Rectal smooth muscle tissue (tissue), 1 donor: Measurements from ENCODE around the gene MYH7.

Experiments used
- H3K27ac ChIP-seq: one replicate; pipeline ENCODE4 v1.7.0; 2013; ENCODE audit warnings: low read depth, low read length, inconsistent platforms
- H3K27me3 ChIP-seq: one replicate; pipeline ENCODE4 v1.7.0; 2013; ENCODE audit warnings: low read length; ENCODE audit not compliant: control insufficient read depth, insufficient read depth
- H3K36me3 ChIP-seq: one replicate; pipeline ENCODE4 v1.7.0; 2013; ENCODE audit warnings: low read length; ENCODE audit not compliant: control insufficient read depth, insufficient read depth
- H3K4me1 ChIP-seq: one replicate; pipeline ENCODE4 v1.7.0; 2013; ENCODE audit warnings: low read length; ENCODE audit not compliant: control insufficient read depth, insufficient read depth
- H3K4me3 ChIP-seq: one replicate; pipeline ENCODE4 v1.7.0; 2013; ENCODE audit warnings: low read length
- H3K9ac ChIP-seq: one replicate; pipeline ENCODE4 v1.7.0; 2013; ENCODE audit warnings: low read length

MYH7 gene

DNA sequence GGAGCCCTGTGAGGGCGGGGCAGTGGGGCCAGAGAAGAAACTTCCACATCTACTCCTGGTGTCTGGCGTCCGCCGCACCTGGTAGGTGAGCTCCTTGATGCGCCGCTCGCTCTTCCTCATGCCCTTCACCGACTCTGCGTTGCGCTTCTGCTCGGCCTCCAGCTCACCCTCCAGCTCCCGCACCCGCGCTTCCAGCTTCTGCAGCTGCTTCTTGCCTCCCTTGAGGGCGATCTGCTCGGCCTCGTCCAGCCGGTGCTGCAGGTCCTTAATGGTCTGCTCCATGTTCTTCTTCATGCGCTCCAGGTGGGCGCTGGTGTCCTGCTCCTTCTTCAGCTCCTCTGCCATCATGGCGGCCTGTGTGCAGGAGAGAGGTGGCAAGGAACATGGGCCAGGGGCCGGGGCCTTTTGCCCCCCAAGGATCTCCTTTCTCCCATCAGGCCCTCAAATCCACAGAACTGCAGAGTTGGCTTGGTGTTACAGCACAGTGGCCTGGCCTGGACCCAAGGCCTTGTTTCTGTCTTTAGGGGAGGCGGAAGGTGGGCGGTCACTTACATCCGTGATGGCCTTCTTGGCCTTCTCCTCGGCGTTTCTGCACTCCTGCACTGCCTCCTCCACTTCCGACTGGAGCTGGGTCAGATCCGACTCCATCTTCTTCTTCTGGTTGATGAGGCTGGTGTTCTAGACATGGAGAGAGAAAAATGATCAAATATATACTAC, 50.9 kb downstream of the MYH7 start:
- Histone ChIP-seq H3K27ac (no peak overlapping the region), H3K4me1 (no peaks in the 10 kb centered on the region), H3K27me3 (no peaks in the 10 kb centered on the region), H3K4me3 (no peak overlapping the region), H3K9ac (no peak overlapping the region), H3K36me3 (no peaks in the 10 kb centered on the region)

DNA sequence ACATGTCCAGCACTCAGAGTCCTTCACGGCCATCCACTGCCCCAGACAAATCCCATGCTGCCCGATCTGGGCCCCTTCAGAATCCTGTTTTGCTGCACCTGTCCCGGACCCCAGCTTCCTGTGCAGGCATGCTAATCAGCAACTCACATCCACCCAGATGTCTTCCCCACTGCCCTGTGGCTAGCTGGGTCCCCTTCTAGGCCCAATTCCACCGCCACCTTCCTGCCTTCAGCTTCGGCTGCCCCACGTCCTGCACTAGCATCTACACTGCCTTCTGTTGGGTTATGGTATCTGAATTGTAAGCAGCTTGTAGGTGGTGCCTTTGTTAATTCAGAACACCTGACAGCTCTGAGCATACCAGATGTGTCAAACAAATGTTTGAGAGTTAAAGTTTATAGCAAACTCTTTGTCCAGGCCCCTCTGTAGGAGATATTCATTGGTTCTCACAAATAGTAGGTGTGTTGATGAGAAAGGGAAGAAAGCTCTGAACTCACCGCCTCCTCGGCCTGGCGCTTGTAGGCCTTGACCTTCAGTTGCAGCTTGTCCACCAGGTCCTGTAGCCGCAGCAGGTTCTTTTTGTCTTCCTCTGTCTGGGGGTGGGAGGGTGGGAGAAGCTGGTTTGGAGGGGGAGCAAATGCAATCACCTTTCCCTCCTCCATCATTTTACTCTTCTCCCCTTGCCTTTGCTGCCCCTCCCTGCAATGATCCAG, 52.6 kb downstream of the MYH7 start:
- H3K4me1 ChIP-seq = no peaks in the 10 kb centered on the region
- no peak overlapping the region for H3K9ac ChIP-seq
- no peaks in the 10 kb centered on the region for H3K36me3 ChIP-seq
- H3K27ac ChIP-seq = no peak overlapping the region
- peaks cover 2% of the 10 kb centered on the region for H3K27me3 ChIP-seq
- no peak overlapping the region for H3K4me3 ChIP-seq

DNA sequence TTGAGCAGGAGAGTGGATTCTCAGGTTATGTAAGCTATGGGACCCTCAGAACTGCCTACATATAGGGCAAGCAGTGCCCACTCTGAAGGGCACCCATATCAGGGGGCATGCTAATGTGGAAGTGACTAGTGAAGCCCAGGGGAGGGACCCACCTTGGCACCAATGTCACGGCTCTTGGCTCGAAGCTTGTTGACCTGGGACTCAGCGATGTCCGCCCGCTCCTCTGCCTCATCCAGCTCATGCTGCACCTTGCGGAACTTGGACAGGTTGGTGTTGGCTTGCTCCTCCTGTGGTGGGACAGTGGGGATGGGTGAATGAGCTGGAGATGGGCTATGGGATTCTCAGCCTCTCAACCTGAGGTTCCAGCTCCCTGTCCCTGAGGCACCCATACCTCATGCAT, 53.2 kb downstream of the MYH7 start:
- no peaks in the 10 kb centered on the region for H3K4me1 ChIP-seq
- H3K4me3 ChIP-seq = no peak overlapping the region
- peaks cover 2% of the 10 kb centered on the region for H3K27me3 ChIP-seq
- no peak overlapping the region for H3K9ac ChIP-seq
- no peaks in the 10 kb centered on the region for H3K36me3 ChIP-seq
- no peak overlapping the region for H3K27ac ChIP-seq

DNA sequence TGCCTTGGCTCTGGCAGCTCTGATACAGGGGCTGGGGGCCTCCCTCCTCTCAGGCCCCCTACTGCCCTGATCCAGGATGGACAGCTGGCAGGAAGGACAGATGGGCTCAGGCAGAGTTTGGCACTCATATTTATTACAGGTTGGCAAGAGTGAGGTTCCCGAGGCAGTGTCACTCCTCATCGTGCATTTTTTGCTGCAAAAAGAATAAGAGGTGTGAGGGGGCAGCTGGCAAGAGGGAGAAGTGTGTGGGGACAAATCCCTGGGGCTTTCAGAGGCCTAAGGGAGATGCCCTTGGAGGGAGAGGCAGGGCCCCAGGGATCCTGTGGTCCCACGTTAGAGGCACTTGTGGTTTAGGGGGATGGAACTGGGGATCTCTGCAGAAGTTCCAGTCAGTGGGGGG, 53.6 kb downstream of the MYH7 start:
- Histone ChIP-seq H3K27me3 (peaks cover 2% of the 10 kb centered on the region), H3K4me3 (no peak overlapping the region), H3K36me3 (no peaks in the 10 kb centered on the region), H3K4me1 (no peaks in the 10 kb centered on the region), H3K9ac (no peak overlapping the region), H3K27ac (no peak overlapping the region)

DNA sequence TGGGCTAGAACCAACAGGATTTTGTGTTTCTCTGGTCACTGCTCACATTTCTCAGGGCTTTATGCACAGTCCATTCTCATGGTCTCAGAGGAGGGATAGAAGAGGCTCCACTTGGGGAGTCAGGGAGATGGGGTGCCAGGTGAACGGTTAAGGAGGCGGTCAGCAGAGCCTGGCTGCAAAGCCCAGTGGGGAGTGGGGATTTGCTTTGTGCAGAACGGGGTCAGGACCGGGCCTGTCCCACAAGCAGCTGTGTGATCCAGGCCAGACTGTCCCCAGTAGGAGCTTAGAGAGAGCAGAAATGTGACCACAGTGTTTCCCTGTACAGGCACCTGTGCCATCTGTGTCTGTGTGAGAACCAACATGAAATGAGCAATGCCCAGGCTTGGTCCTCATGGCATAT, 54.5 kb downstream of the MYH7 start:
- peaks cover 2% of the 10 kb centered on the region for H3K27me3 ChIP-seq
- H3K36me3 ChIP-seq = no peaks in the 10 kb centered on the region
- no peak overlapping the region for H3K9ac ChIP-seq
- H3K27ac ChIP-seq = no peak overlapping the region
- H3K4me1 ChIP-seq = no peaks in the 10 kb centered on the region
- H3K4me3 ChIP-seq = no peak overlapping the region

DNA sequence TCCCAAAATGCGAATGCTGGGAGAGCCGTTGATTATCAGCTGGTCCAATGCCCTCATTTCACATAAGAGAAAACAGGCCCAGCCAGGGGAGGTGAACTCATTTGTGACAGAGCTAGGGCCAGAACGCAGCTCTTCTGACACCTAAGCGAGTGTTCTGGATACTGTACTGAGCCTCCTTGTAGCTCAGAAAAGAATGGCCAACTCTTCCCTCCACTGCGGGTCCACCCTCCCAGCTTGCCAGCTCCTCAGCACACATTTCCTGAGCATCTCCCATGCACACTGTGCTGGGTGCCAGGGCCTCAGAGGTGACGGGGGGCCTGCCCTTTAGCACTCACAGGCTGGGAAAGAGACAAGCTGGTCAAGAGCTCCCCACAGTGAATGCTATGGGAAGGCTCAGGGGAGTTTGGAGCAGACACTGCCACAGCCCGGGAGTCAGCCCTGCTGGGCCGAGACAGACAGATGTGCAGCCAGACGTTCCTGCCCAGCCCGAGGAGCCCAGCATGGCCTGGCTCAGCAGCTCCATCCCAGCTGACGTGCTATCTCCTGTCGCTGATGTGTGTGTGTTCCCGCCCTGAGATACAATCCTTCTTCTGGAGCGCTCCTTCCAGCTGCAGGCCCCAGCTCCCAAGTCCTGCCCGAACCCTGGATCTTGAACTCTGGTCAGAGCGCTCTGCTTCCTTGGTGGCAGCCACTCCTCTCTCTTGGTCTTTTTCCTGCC, 55.1 kb downstream of the MYH7 start:
- Histone ChIP-seq H3K9ac (no peak overlapping the region), H3K27ac (no peak overlapping the region), H3K4me3 (no peak overlapping the region)

GRCh38 chr14:23379366-23380196, 55.9 kb downstream of the MYH7 start:
- Histone ChIP-seq H3K27ac (no peak overlapping the region), H3K4me1 (no peaks in the 10 kb centered on the region), H3K9ac (no peak overlapping the region), H3K27me3 (peaks cover 2% of the 10 kb centered on the region), H3K36me3 (no peaks in the 10 kb centered on the region), H3K4me3 (no peak overlapping the region)

More for the DNA sequence above, 55.1 kb downstream of the MYH7 start:
- H3K36me3 ChIP-seq = no peaks in the 10 kb centered on the region
- peaks cover 2% of the 10 kb centered on the region for H3K27me3 ChIP-seq
- no peaks in the 10 kb centered on the region for H3K4me1 ChIP-seq

GRCh38 chr14:23378612-23379220, 56.7 kb downstream of the MYH7 start:
- Histone ChIP-seq H3K36me3 (no peaks in the 10 kb centered on the region), H3K9ac (no peak overlapping the region), H3K4me1 (no peaks in the 10 kb centered on the region), H3K4me3 (no peak overlapping the region), H3K27me3 (peaks cover 2% of the 10 kb centered on the region), H3K27ac (no peak overlapping the region)

- Histone ChIP-seq H3K9ac (no peak overlapping the region), H3K4me1 (no peaks in the 10 kb centered on the region), H3K36me3 (no peaks in the 10 kb centered on the region), H3K27ac (no peak overlapping the region), H3K4me3 (no peak overlapping the region), H3K27me3 (peaks cover 2% of the 10 kb centered on the region)
Measured at GRCh38 chr14:23377573-23378563, 57.6 kb downstream of the MYH7 start.

- Histone ChIP-seq H3K27ac (peak overlapping the region; percentile 12), H3K4me3 (no peak overlapping the region), H3K9ac (no peak overlapping the region), H3K27me3 (peaks cover 2% of the 10 kb centered on the region), H3K36me3 (no peaks in the 10 kb centered on the region), H3K4me1 (no peaks in the 10 kb centered on the region)
Measured at GRCh38 chr14:23377198-23377550, 58.3 kb downstream of the MYH7 start.
